ENCODE results near the gene ABCA7.

ABCA7 gene

GRCh38 chr19:1085053-1085658 lies 45.2 kb downstream of the ABCA7 start:
- Histone ChIP-seq H2AFZ (ENCODE audit: low read depth, low read length) (no peak overlapping the region), H3K27me3 (ENCODE audit: control insufficient read depth in 1 of 2, insufficient read depth in 1 of 2, low read length in 2 of 2) (peaks cover 0 to 9% of the 10 kb centered on the region in 2 experiments), H3K23ac (ENCODE audit: low read length in 2 of 2) (no peak overlapping the region), H3K4ac (ENCODE audit: low read depth in 1 of 2, low read length in 2 of 2) (no peak overlapping the region), H3K4me1 (ENCODE audit: control insufficient read depth, insufficient read depth, low read depth, low read length) (peaks cover 24% of the 10 kb centered on the region), H3K27ac (ENCODE audit: low read length, poor library complexity, severe bottlenecking) (no peak overlapping the region), H2BK5ac (ENCODE audit: low read depth, low read length, poor library complexity, severe bottlenecking) (no peak overlapping the region), H3K9me3 (ENCODE audit: control insufficient read depth, low read length) (no peaks in the 10 kb centered on the region), H4K8ac (ENCODE audit: low read length) (no peak overlapping the region), H3K9ac (ENCODE audit: low read length) (no peak overlapping the region), H4K91ac (ENCODE audit: low read length) (no peak overlapping the region), H2BK12ac (ENCODE audit: low read length in 2 of 2) (no peak overlapping the region), H3K4me3 (ENCODE audit: insufficient read depth in 1 of 2, low read depth in 1 of 2, low read length in 2 of 2) (no peak overlapping the region), H3K79me1 (replicated peaks; ENCODE audit: low read length, poor library complexity, severe bottlenecking) (peaks cover 12% of the 10 kb centered on the region), H3K4me2 (ENCODE audit: low read length, poor library complexity, severe bottlenecking) (no peak overlapping the region), H2BK15ac (ENCODE audit: low read depth, poor library complexity, severe bottlenecking) (no peak overlapping the region), H3K18ac (ENCODE audit: low read depth in 1 of 2, low read length in 2 of 2) (no peak overlapping the region), H3K14ac (ENCODE audit: low read length in 2 of 2) (no peak overlapping the region), H2AK5ac (ENCODE audit: low read length, severe bottlenecking) (no peak overlapping the region), H2BK120ac (ENCODE audit: low read depth, low read length) (no peak overlapping the region), H3K36me3 (ENCODE audit: control insufficient read depth in 1 of 2, insufficient read depth in 2 of 2, low read depth in 1 of 2, low read length in 2 of 2) (peaks cover 23 to 44% of the 10 kb centered on the region in 2 experiments)
- DNase-seq, result no peak
- WGBS, result 87% methylated on average over 6 of the region's 8 CpGs

GRCh38 chr19:1085676-1086442 lies 46.0 kb downstream of the ABCA7 start:
- no peaks in the 10 kb centered on the region for H3K9me3 ChIP-seq (ENCODE audit: control insufficient read depth, low read length)
- H2BK15ac ChIP-seq (ENCODE audit: low read depth, poor library complexity, severe bottlenecking), result no peak overlapping the region
- no peak overlapping the region for H4K8ac ChIP-seq (ENCODE audit: low read length)
- H3K23ac ChIP-seq (ENCODE audit: low read length in 2 of 2), result no peak overlapping the region
- no peak overlapping the region for H3K27ac ChIP-seq (ENCODE audit: low read length, poor library complexity, severe bottlenecking)
- H3K4ac ChIP-seq (ENCODE audit: low read depth in 1 of 2, low read length in 2 of 2), result no peak overlapping the region
- no peak for DNase-seq
- no peak overlapping the region for H3K4me2 ChIP-seq (ENCODE audit: low read length, poor library complexity, severe bottlenecking)
- no peak overlapping the region for H3K18ac ChIP-seq (ENCODE audit: low read depth in 1 of 2, low read length in 2 of 2)
- no peak overlapping the region for H4K91ac ChIP-seq (ENCODE audit: low read length)
- no peak overlapping the region for H3K4me3 ChIP-seq (ENCODE audit: insufficient read depth in 1 of 2, low read depth in 1 of 2, low read length in 2 of 2)
- peaks cover 26 to 50% of the 10 kb centered on the region in 2 experiments for H3K36me3 ChIP-seq (ENCODE audit: control insufficient read depth in 1 of 2, insufficient read depth in 2 of 2, low read depth in 1 of 2, low read length in 2 of 2)
- peaks cover 15% of the 10 kb centered on the region for H3K79me1 ChIP-seq (replicated peaks; ENCODE audit: low read length, poor library complexity, severe bottlenecking)
- H3K4me1 ChIP-seq (ENCODE audit: control insufficient read depth, insufficient read depth, low read depth, low read length), result peaks cover 24% of the 10 kb centered on the region
- no peak overlapping the region for H2BK12ac ChIP-seq (ENCODE audit: low read length in 2 of 2)
- H3K9ac ChIP-seq (ENCODE audit: low read length), result no peak overlapping the region
- peaks cover 0 to 9% of the 10 kb centered on the region in 2 experiments for H3K27me3 ChIP-seq (ENCODE audit: control insufficient read depth in 1 of 2, insufficient read depth in 1 of 2, low read length in 2 of 2)
- H2BK120ac ChIP-seq (ENCODE audit: low read depth, low read length), result no peak overlapping the region
- no peak overlapping the region for H3K14ac ChIP-seq (ENCODE audit: low read length in 2 of 2)
- H2AK5ac ChIP-seq (ENCODE audit: low read length, severe bottlenecking), result no peak overlapping the region
- H2BK5ac ChIP-seq (ENCODE audit: low read depth, low read length, poor library complexity, severe bottlenecking), result no peak overlapping the region
- 89% methylated on average over 37 of the region's 38 CpGs for WGBS
- no peak overlapping the region for H2AFZ ChIP-seq (ENCODE audit: low read depth, low read length)

DNA sequence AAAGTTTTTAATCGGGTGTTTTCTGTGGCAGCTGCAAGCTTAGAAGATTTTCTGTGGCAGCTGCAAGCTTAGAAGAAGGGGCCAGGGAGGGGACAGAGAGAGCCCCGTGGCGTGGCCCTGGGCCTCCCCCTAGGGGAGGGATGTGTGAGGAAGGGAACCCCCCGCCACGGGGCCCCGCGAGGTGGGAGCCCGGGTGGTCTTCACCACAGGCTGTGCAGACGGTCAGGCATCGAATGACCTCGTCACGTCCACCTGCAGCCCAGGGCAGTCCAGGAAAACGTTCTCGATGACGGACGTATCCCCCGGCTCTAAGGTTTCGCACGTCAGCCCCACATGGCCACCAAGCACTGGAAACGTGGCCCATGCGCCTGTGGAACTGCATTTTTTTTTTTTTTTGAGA lies 46.7 kb downstream of the ABCA7 start:
- 90% methylated on average over 21 of the region's 21 CpGs for WGBS
- Histone ChIP-seq H4K8ac (ENCODE audit: low read length) (no peak overlapping the region), H3K27ac (ENCODE audit: low read length, poor library complexity, severe bottlenecking) (no peak overlapping the region), H3K18ac (ENCODE audit: low read depth in 1 of 2, low read length in 2 of 2) (no peak overlapping the region), H3K79me1 (replicated peaks; ENCODE audit: low read length, poor library complexity, severe bottlenecking) (peaks cover 21% of the 10 kb centered on the region), H4K91ac (ENCODE audit: low read length) (no peak overlapping the region), H2BK15ac (ENCODE audit: low read depth, poor library complexity, severe bottlenecking) (no peak overlapping the region), H3K9me3 (ENCODE audit: control insufficient read depth, low read length) (no peaks in the 10 kb centered on the region), H3K14ac (ENCODE audit: low read length in 2 of 2) (no peak overlapping the region), H2AFZ (ENCODE audit: low read depth, low read length) (no peak overlapping the region), H3K27me3 (ENCODE audit: control insufficient read depth in 1 of 2, insufficient read depth in 1 of 2, low read length in 2 of 2) (peaks cover 0 to 6% of the 10 kb centered on the region in 2 experiments), H2BK120ac (ENCODE audit: low read depth, low read length) (no peak overlapping the region), H3K23ac (ENCODE audit: low read length in 2 of 2) (no peak overlapping the region), H3K4me2 (ENCODE audit: low read length, poor library complexity, severe bottlenecking) (no peak overlapping the region), H3K4ac (ENCODE audit: low read depth in 1 of 2, low read length in 2 of 2) (no peak overlapping the region), H3K9ac (ENCODE audit: low read length) (no peak overlapping the region), H2BK5ac (ENCODE audit: low read depth, low read length, poor library complexity, severe bottlenecking) (no peak overlapping the region), H3K4me3 (ENCODE audit: insufficient read depth in 1 of 2, low read depth in 1 of 2, low read length in 2 of 2) (no peak overlapping the region), H3K36me3 (ENCODE audit: control insufficient read depth in 1 of 2, insufficient read depth in 2 of 2, low read depth in 1 of 2, low read length in 2 of 2) (peaks cover 30 to 58% of the 10 kb centered on the region in 2 experiments), H2AK5ac (ENCODE audit: low read length, severe bottlenecking) (no peak overlapping the region), H3K4me1 (ENCODE audit: control insufficient read depth, insufficient read depth, low read depth, low read length) (peaks cover 24% of the 10 kb centered on the region), H2BK12ac (ENCODE audit: low read length in 2 of 2) (no peak overlapping the region)
- DNase-seq, result no peak

DNA sequence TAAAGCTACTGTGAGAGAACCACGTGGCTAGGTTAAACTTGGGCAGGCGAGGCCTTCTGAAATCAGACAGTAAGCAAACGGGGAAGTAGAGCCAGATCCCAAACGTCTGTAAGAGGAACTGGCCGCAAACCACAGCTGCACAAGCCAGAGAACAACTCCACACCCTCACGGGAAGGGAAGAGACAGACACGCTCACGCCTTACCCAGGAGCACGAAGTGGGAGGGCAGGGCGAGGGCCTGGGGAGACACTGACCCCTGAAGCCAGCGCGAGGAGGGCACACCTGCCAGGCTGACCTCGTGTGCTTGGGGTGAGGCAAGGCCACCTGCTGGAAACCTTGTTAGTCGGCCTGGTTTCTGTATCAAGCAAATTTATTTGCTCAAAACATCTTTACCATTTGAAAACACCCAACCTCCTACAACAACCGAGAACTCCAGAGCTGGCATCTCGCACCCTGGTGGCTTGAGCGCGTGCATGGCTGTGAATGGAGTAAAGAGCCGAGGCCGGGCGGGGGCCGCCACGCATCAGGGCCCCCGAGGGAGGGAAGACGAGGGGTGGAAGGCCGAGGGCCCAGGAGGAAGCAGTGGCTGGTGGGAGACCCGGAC lies 48.0 kb downstream of the ABCA7 start:
- H3K23ac ChIP-seq (ENCODE audit: low read length in 2 of 2), result no peak overlapping the region
- no peak overlapping the region for H3K4me2 ChIP-seq (ENCODE audit: low read length, poor library complexity, severe bottlenecking)
- H2AK5ac ChIP-seq (ENCODE audit: low read length, severe bottlenecking), result no peak overlapping the region
- H2BK120ac ChIP-seq (ENCODE audit: low read depth, low read length), result no peak overlapping the region
- no peak overlapping the region for H3K14ac ChIP-seq (ENCODE audit: low read length in 2 of 2)
- no peak overlapping the region for H3K4ac ChIP-seq (ENCODE audit: low read depth in 1 of 2, low read length in 2 of 2)
- no peak overlapping the region for H4K8ac ChIP-seq (ENCODE audit: low read length)
- no peak overlapping the region for H2AFZ ChIP-seq (ENCODE audit: low read depth, low read length)
- peaks cover 16% of the 10 kb centered on the region for H3K4me1 ChIP-seq (ENCODE audit: control insufficient read depth, insufficient read depth, low read depth, low read length)
- H3K27me3 ChIP-seq (ENCODE audit: control insufficient read depth in 1 of 2, insufficient read depth in 1 of 2, low read length in 2 of 2), result peaks cover 0 to 1% of the 10 kb centered on the region in 2 experiments
- peaks cover 37 to 70% of the 10 kb centered on the region in 2 experiments for H3K36me3 ChIP-seq (ENCODE audit: control insufficient read depth in 1 of 2, insufficient read depth in 2 of 2, low read depth in 1 of 2, low read length in 2 of 2)
- peaks cover 27% of the 10 kb centered on the region for H3K79me1 ChIP-seq (replicated peaks; ENCODE audit: low read length, poor library complexity, severe bottlenecking)
- 93% methylated on average over 27 of the region's 27 CpGs for WGBS
- no peak for DNase-seq
- H2BK15ac ChIP-seq (ENCODE audit: low read depth, poor library complexity, severe bottlenecking), result no peak overlapping the region
- H3K18ac ChIP-seq (ENCODE audit: low read depth in 1 of 2, low read length in 2 of 2), result no peak overlapping the region
- no peak overlapping the region for H2BK5ac ChIP-seq (ENCODE audit: low read depth, low read length, poor library complexity, severe bottlenecking)
- no peak overlapping the region for H3K27ac ChIP-seq (ENCODE audit: low read length, poor library complexity, severe bottlenecking)
- no peak overlapping the region for H4K91ac ChIP-seq (ENCODE audit: low read length)
- no peak overlapping the region for H2BK12ac ChIP-seq (ENCODE audit: low read length in 2 of 2)
- no peak overlapping the region for H3K9ac ChIP-seq (ENCODE audit: low read length)
- H3K4me3 ChIP-seq (ENCODE audit: insufficient read depth in 1 of 2, low read depth in 1 of 2, low read length in 2 of 2), result no peak overlapping the region
- H3K9me3 ChIP-seq (ENCODE audit: control insufficient read depth, low read length), result no peaks in the 10 kb centered on the region

All from mesenchymal stem cell (in vitro differentiated cells and primary cell).